NCI-H748 (cell line): ENCODE results near the gene WNT9B.
A peak's percentile ranks its signal among the peaks of the same experiment; 100 is the strongest.

Experiments used
- DNase-seq: peaks from one replicate; lab custom pipeline; 2025; ENCODE audit not compliant: unreplicated experiment; lab: John Stamatoyannopoulos, UW

The WNT9B gene

GRCh38 chr17:46853896-46854444 is 2.6 kb downstream of the WNT9B start:
- DNase-seq: no peak

GRCh38 chr17:46854515-46854914 is 3.1 kb downstream of the WNT9B start:
- no peak for DNase-seq

- DNase-seq: no peak
Observed at GRCh38 chr17:46854948-46855347, 3.6 kb downstream of the WNT9B start.

GRCh38 chr17:46857600-46857999 is 6.2 kb downstream of the WNT9B start:
- no peak for DNase-seq

- DNase-seq: no peak
Observed at GRCh38 chr17:46859996-46860395, 8.6 kb downstream of the WNT9B start.

- DNase-seq: peak; percentile 20
Observed at GRCh38 chr17:46862949-46863348, 11.6 kb downstream of the WNT9B start.

GRCh38 chr17:46863383-46864121 is 12.2 kb downstream of the WNT9B start:
- no peak for DNase-seq

- DNase-seq: no peak
Observed at GRCh38 chr17:46865100-46865499, 13.7 kb downstream of the WNT9B start.

- DNase-seq: no peak
Observed at GRCh38 chr17:46866325-46866724, 14.9 kb downstream of the WNT9B start.

GRCh38 chr17:46866747-46867146 is 15.4 kb downstream of the WNT9B start:
- no peak for DNase-seq

GRCh38 chr17:46868689-46869187 is 17.4 kb downstream of the WNT9B start:
- DNase-seq: no peak

- DNase-seq: no peak
Observed at GRCh38 chr17:46869296-46869695, 17.9 kb downstream of the WNT9B start.

- no peak for DNase-seq
Observed at GRCh38 chr17:46869975-46870803, 18.8 kb downstream of the WNT9B start.

- no peak for DNase-seq
Observed at GRCh38 chr17:46872421-46872820, 21.0 kb downstream of the WNT9B start.

GRCh38 chr17:46873941-46874645 is 22.7 kb downstream of the WNT9B start:
- DNase-seq: no peak

GRCh38 chr17:46874906-46875305 is 23.5 kb downstream of the WNT9B start:
- DNase-seq: no peak

- no peak for DNase-seq
Observed at GRCh38 chr17:46875849-46876352, 24.5 kb downstream of the WNT9B start.

- DNase-seq: peak; percentile 50
Observed at GRCh38 chr17:46876353-46876887, 25.0 kb downstream of the WNT9B start.

- DNase-seq: no peak
Observed at GRCh38 chr17:46876926-46877325, 25.5 kb downstream of the WNT9B start.

- DNase-seq: no peak
Observed at GRCh38 chr17:46877466-46877865, 26.1 kb downstream of the WNT9B start.

GRCh38 chr17:46878055-46878454 is 26.7 kb downstream of the WNT9B start:
- no peak for DNase-seq
